HFFc6 (cell line): Measurements from ENCODE around the gene ZNF154. TPM values are rescaled to one million over a fixed set of nuclear protein-coding genes. Genes with fewer than 3 reads are reported as not detected.

Experiments used
- DNase-seq: peaks from one replicate; pipeline ENCODE4 v3.0.0-alpha.2; 2018
- H3K27ac Mint-ChIP-seq: 2 replicates; pipeline ENCODE4 v1.8.0; 2020; ENCODE audit warnings: mild to moderate bottlenecking, mixed read lengths
- H3K27me3 Mint-ChIP-seq: 2 replicates; pipeline ENCODE4 v1.8.0; 2021; ENCODE audit warnings: mild to moderate bottlenecking, moderate library complexity, mixed read lengths; ENCODE audit not compliant: insufficient read depth
- H3K36me3 Mint-ChIP-seq: 2 replicates; pipeline ENCODE4 v1.8.0; 2021; ENCODE audit warnings: low read depth, mixed read lengths
- H3K4me1 Mint-ChIP-seq: 2 replicates; pipeline ENCODE4 v1.8.0; 2020; ENCODE audit warnings: low read depth, mixed read lengths
- H3K4me3 Mint-ChIP-seq: 2 replicates; pipeline ENCODE4 v1.8.0; 2020; ENCODE audit warnings: mild to moderate bottlenecking, moderate library complexity, mixed read lengths
- H3K9me3 Mint-ChIP-seq: 2 replicates; pipeline ENCODE4 v1.8.0; 2020; ENCODE audit warnings: mild to moderate bottlenecking, mixed read lengths
- long read RNA-seq: library from polyadenylated mRNA; unstranded; transcript quantifications from one replicate; pipeline ENCODE4 v2.0.0, GENCODE V29; 2019
- total RNA-seq, 6 experiments: library from RNA; stranded (reverse); fragmentation: NEBNext Ultra II Directional; extraction: Animal tissue kit (Norgen Biotek cat#: 25700); gene quantifications; 2 replicates in 1 of 6; 3 replicates in 5 of 6; pipeline ENCODE4 v1.2.3, GENCODE V29; 2021
- TF ChIP-seq, protein P1 (sequence below): fragments of 200-600 bp; sonication (generic); IDR thresholded peaks from 2 replicates; pipeline ENCODE4 v1.5.0; 2021; ENCODE audit warnings: antibody characterized with exemption, mild to moderate bottlenecking

The ZNF154 gene
- total RNA-seq: under 1 TPM in 4 of 6 experiments, not detected in 2; 0.11 to 0.20 (median 0.16) TPM
- long read RNA-seq: 0 reads

DNA sequence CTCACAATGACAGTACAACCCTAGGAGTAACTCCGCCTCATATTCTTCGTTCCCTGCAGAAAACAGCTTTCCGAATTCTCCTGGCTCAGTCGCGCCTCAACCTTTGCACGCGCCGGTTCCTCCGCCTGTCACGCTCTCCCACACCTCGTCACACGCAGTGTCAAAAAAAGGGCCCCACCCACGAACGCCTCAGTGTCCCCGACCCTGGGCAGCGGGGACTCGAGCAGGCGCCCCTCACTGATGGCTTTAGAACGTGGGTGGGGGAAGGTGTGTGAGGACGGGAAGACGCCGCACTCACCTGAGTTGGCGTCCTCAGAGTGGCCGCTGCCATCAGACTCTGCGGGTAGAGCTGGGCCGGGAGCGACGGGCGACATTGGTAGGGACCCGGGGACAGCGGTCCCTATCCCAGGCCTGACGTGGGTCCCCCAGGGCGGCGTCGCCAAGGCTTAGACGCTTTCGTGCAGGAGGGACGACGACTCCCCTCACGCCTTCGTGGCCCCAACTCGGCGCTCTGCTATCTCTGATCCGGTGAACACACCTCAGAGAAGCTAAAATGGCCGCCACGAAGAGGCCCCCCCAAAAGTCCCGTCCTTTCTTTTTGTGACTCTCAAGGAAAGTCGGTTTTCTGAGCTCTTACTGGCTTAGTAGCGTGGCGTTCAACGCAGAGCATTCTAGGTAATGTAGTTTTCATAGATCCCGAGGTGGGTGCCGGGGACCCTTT, at the start of gene ZNF154:
ZNF154 (minus strand) TSS at position 564 of the 721 bp plus-strand sequence; CDS start at position 331, 233 bp downstream.
- Mint-ChIP-seq H3K27ac (no peak within 1 kb of the TSS), H3K4me3 (peak within 1 kb of the TSS; percentile 22; the same call in 1 of the 2 replicates), H3K4me1 (no peaks in the 10 kb centered on the region), H3K27me3 (no peaks in the 10 kb centered on the region; the same call in none of the 2 replicates), H3K9me3 (peaks cover 82% of the 10 kb centered on the region), H3K36me3 (peaks cover 62% of the 10 kb centered on the region)
- DNase-seq: no peak
- TF ChIP-seq, protein P1, sequence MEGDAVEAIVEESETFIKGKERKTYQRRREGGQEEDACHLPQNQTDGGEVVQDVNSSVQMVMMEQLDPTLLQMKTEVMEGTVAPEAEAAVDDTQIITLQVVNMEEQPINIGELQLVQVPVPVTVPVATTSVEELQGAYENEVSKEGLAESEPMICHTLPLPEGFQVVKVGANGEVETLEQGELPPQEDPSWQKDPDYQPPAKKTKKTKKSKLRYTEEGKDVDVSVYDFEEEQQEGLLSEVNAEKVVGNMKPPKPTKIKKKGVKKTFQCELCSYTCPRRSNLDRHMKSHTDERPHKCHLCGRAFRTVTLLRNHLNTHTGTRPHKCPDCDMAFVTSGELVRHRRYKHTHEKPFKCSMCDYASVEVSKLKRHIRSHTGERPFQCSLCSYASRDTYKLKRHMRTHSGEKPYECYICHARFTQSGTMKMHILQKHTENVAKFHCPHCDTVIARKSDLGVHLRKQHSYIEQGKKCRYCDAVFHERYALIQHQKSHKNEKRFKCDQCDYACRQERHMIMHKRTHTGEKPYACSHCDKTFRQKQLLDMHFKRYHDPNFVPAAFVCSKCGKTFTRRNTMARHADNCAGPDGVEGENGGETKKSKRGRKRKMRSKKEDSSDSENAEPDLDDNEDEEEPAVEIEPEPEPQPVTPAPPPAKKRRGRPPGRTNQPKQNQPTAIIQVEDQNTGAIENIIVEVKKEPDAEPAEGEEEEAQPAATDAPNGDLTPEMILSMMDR: no peak

DNA sequence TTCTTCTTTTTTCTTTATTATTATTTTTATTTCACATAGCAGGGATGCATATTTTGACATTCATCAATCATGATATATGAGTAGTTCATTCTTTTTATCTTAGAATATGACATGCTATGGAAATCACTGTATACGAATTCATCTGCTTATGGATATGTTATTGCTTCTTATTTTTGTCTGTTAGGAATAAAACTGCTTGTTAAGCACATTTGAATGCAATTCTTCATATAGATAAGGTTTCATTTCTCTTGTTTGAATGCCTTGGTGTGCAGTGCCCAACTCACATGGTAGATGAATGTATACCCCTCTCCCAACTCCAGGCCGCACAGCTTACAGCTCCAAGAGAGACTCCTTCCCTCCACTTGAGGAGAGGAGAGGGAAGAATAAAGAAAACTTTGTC, 48.9 kb upstream of the ZNF154 start:
- TF ChIP-seq, protein P1: no peak
- H3K9me3 Mint-ChIP-seq: peaks cover 32% of the 10 kb centered on the region
- H3K27ac Mint-ChIP-seq: no peak overlapping the region
- H3K27me3 Mint-ChIP-seq: peaks cover 3% of the 10 kb centered on the region; the same call in 1 of the 2 replicates
- H3K4me3 Mint-ChIP-seq: no peak overlapping the region
- DNase-seq: no peak
- peaks cover 88% of the 10 kb centered on the region for H3K36me3 Mint-ChIP-seq
- H3K4me1 Mint-ChIP-seq: no peaks in the 10 kb centered on the region

DNA sequence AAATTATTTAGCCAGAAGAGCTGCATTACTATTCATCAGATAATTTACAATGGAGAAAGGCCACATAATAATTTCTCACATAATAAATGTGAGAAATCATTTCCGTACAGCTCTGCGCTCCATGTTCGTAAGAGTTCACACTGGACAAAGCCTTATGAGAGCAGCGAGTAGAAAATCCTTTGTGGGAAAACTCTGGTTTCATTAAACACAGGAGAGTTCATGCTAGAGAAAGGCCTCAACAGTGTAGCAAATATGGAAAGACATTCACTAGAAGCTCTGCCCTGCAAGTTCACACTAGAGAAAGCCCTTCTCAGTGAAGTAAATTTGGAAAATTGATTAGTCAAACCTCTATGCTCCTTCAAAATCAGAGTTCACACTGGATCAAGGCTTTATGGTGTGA, 46.0 kb upstream of the ZNF154 start:
- Mint-ChIP-seq H3K27me3 (peaks cover 3% of the 10 kb centered on the region; the same call in 1 of the 2 replicates), H3K4me3 (no peak overlapping the region), H3K27ac (no peak overlapping the region), H3K36me3 (peaks cover 98% of the 10 kb centered on the region), H3K4me1 (no peaks in the 10 kb centered on the region), H3K9me3 (peaks cover 48% of the 10 kb centered on the region)
- DNase-seq: no peak
- TF ChIP-seq, protein P1: no peak

GRCh38 chr19:57754091-57754673, 45.2 kb upstream of the ZNF154 start:
- Mint-ChIP-seq H3K4me3 (no peak overlapping the region), H3K27me3 (peaks cover 3% of the 10 kb centered on the region; the same call in 1 of the 2 replicates), H3K27ac (no peak overlapping the region), H3K36me3 (peaks cover 98% of the 10 kb centered on the region), H3K4me1 (no peaks in the 10 kb centered on the region), H3K9me3 (peaks cover 48% of the 10 kb centered on the region)
- DNase-seq: no peak
- TF ChIP-seq, protein P1: no peak

DNA sequence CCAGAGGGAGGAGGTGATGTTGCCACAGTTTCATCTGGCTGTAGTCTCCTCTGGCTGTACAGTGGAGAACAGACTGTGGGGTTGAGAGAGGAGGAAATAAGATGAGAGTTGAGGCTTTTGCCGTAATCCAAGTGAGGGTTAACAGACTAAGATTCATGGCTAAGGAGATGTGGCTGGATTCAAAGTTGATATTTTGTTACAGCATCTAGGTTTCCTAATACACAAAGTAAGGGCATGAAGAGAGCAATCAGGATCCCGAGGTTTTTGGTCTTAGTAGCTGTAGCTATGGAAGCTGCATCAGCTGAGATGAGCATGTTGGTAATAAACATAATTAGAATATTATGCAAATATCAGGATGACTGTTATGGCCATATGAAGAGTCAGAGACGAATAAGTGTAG, 39.0 kb upstream of the ZNF154 start:
- Mint-ChIP-seq H3K27me3 (no peaks in the 10 kb centered on the region; the same call in 1 of the 2 replicates), H3K4me1 (peaks cover 13% of the 10 kb centered on the region; the same call in 1 of the 2 replicates), H3K9me3 (peaks cover 37% of the 10 kb centered on the region), H3K36me3 (peaks cover 64% of the 10 kb centered on the region), H3K27ac (peak overlapping the region; percentile 41; the same call in 1 of the 2 replicates), H3K4me3 (peak overlapping the region; percentile 97)
- TF ChIP-seq, protein P1: no peak
- no peak for DNase-seq
